DMS79 (cell line): ENCODE results near the gene SLC1A7.

Experiments
- DNase-seq: peaks from one replicate; lab custom pipeline; 2025; lab: John Stamatoyannopoulos, UW

Gene SLC1A7

GRCh38 chr1:53075761-53076163 lies 66.7 kb downstream of the SLC1A7 start:
- DNase-seq = no peak

- DNase-seq = no peak
Measured at GRCh38 chr1:53075206-53075605, 67.2 kb downstream of the SLC1A7 start.

GRCh38 chr1:53074313-53075154 lies 67.9 kb downstream of the SLC1A7 start:
- no peak for DNase-seq

GRCh38 chr1:53073868-53074311 lies 68.5 kb downstream of the SLC1A7 start:
- DNase-seq = no peak

GRCh38 chr1:53073287-53073686 lies 69.2 kb downstream of the SLC1A7 start:
- no peak for DNase-seq

- DNase-seq = no peak
Measured at GRCh38 chr1:53071915-53072314, 70.5 kb downstream of the SLC1A7 start.

GRCh38 chr1:53071167-53071865 lies 71.1 kb downstream of the SLC1A7 start:
- no peak for DNase-seq

- DNase-seq = no peak
Measured at GRCh38 chr1:53070621-53071020, 71.8 kb downstream of the SLC1A7 start.

- no peak for DNase-seq
Measured at GRCh38 chr1:53069663-53070327, 72.6 kb downstream of the SLC1A7 start.

- no peak for DNase-seq
Measured at GRCh38 chr1:53069265-53069662, 73.2 kb downstream of the SLC1A7 start.

GRCh38 chr1:53068314-53069099 lies 73.9 kb downstream of the SLC1A7 start:
- DNase-seq = no peak

- no peak for DNase-seq
Measured at GRCh38 chr1:53067886-53068285, 74.6 kb downstream of the SLC1A7 start.

- no peak for DNase-seq
Measured at GRCh38 chr1:53066891-53067738, 75.3 kb downstream of the SLC1A7 start.

- no peak for DNase-seq
Measured at GRCh38 chr1:53066488-53066887, 76.0 kb downstream of the SLC1A7 start.

- no peak for DNase-seq
Measured at GRCh38 chr1:53065391-53065790, 77.0 kb downstream of the SLC1A7 start.

- DNase-seq = no peak
Measured at GRCh38 chr1:53063744-53064515, 78.5 kb downstream of the SLC1A7 start.

GRCh38 chr1:53062708-53063591 lies 79.5 kb downstream of the SLC1A7 start:
- DNase-seq = no peak

GRCh38 chr1:53061859-53062707 lies 80.4 kb downstream of the SLC1A7 start, which contains the start of gene PODN:
Gene PODN (plus strand): TSS chr1:53062213. CDS start chr1:53069856, 7,643 bp downstream.
- no peak for DNase-seq
